C4-2B (cell line): Measurements from ENCODE around the gene NDEL1.

Experiments
- H3K27ac ChIP-seq: fragments of 450-650 bp; 2 replicates; pipeline ENCODE4 v1.5.1; 2017
- CTCF ChIP-seq: fragments of 450-650 bp; conservative IDR thresholded peaks from 2 replicates; pipeline ENCODE4 v1.5.1; 2017; ENCODE audit warnings: mild to moderate bottlenecking
- ZFX ChIP-seq: fragments of 450-650 bp; IDR thresholded peaks from 2 replicates; pipeline ENCODE4 v1.6.1; 2017

NDEL1 gene

GRCh38 chr17:8465356-8465755 is 29.7 kb downstream of the NDEL1 start:
- TF ChIP-seq ZFX, result no peak
- TF ChIP-seq CTCF, result no peak
- H3K27ac ChIP-seq, result no peak overlapping the region

GRCh38 chr17:8465759-8466158 is 30.1 kb downstream of the NDEL1 start:
- TF ChIP-seq ZFX (no peak), CTCF (no peak)
- no peak overlapping the region for H3K27ac ChIP-seq

GRCh38 chr17:8466456-8466855 is 30.8 kb downstream of the NDEL1 start:
- TF ChIP-seq CTCF (no peak), ZFX (no peak)
- no peak overlapping the region for H3K27ac ChIP-seq

- TF ChIP-seq CTCF (no peak), ZFX (no peak)
- no peak overlapping the region; the same call in 1 of the 2 replicates for H3K27ac ChIP-seq
Measured at GRCh38 chr17:8466873-8467272, 31.2 kb downstream of the NDEL1 start.

- H3K27ac ChIP-seq, result peak overlapping the region; percentile 9; the same call in 1 of the 2 replicates
Measured at GRCh38 chr17:8467527-8467926, 31.8 kb downstream of the NDEL1 start.

GRCh38 chr17:8468127-8468526 is 32.4 kb downstream of the NDEL1 start:
- no peak overlapping the region; the same call in 1 of the 2 replicates for H3K27ac ChIP-seq
- TF ChIP-seq ZFX (no peak), CTCF (no peak)

More at GRCh38 chr17:8467527-8467926, 31.8 kb downstream of the NDEL1 start:
- TF ChIP-seq CTCF, result no peak

- no peak overlapping the region; the same call in 1 of the 2 replicates for H3K27ac ChIP-seq
- no peak for TF ChIP-seq ZFX
- TF ChIP-seq CTCF, result no peak
Measured at GRCh38 chr17:8468980-8469379, 33.3 kb downstream of the NDEL1 start.
